ENCODE data around the gene MSN.

DNA sequence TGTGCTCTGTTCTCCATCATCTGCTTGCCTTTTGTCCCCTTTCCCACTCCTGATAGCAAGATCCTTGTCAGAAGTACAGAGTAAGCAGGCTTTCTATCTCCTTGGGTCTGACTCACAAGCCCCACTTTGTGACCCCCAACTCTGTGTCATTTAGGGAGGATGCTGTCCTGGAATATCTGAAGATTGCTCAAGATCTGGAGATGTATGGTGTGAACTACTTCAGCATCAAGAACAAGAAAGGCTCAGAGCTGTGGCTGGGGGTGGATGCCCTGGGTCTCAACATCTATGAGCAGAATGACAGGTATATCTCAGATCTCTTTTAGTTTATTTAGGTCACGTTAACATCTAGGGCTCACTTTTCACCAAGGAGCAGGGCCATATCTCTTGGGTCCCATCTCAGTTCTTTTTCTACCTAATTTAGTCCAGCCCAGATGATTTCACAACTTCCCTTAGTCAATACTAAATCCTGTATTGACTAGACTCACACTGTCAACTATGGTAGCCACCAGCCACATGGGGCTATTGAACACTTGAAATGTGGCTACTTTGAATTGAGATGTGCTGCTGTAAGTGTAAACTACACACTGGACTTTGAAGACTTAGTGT is 64.3 kb downstream of the MSN start:
- TF ChIP-seq EZH2 (IDR thresholded peaks at IDR 0.05; ENCODE audit: insufficient read depth, poor library complexity, severe bottlenecking), result no peak
- TF ChIP-seq EZH2phosphoT487 (IDR thresholded peaks at IDR 0.05; ENCODE audit: insufficient read depth, low read depth), result no peak

Data from GM23248 (cell line).